ENCODE measurements around the gene GSTCD.

DNA sequence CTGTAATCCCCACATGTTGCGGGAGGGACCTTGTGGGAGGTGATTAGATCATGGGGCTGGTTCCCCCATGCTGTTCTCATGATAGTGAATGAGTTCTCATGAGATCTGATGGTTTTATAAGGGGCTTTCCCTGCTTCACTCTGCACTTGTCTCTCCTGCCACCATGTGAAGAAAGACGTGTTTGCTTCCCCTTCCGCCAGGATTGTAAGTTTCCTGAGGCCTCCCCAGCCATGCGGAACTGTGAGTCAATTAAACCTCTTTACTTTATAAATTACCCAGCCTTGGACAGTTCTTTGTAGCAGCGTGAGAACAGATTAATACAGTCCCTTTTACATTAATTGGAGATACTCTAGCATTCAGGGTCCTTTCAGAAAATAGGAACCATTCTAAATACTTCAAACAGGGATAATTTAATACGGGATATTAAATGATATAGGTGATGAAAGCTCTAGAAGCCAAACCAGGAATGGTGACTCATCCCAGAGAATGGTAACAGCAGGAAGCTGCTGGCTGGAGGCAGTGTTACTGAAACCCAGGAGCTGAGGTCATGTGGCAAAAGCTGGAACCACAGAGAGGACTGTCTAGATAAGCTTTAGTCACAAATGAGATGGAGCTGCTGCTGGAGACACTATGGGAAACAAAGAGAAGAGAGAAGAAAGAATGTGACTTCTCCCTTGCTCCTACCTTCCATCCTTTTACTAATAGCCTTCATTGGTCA lies 57.3 kb downstream of the GSTCD start:
- no peak for TF ChIP-seq CTCF (IDR thresholded peaks at IDR 0.05; ENCODE audit: borderline replicate concordance, extremely low read depth, low read length, poor library complexity, severe bottlenecking)
- TF ChIP-seq EZH2 (IDR thresholded peaks at IDR 0.05; ENCODE audit: borderline replicate concordance, low read depth, low read length, severe bottlenecking): no peak
